NCI-H1930 (cell line): ENCODE data around the gene PLXNB1.
"Not testable (repeated sequence)": the region's sequence is repeated elsewhere in the genome, so short reads cannot be mapped to it uniquely, and the experiment has no call there.

Experiments used
- DNase-seq, 2 experiments: peaks; one replicate each; lab custom pipeline; 2025; lab: John Stamatoyannopoulos, UW

Gene PLXNB1, protein sequence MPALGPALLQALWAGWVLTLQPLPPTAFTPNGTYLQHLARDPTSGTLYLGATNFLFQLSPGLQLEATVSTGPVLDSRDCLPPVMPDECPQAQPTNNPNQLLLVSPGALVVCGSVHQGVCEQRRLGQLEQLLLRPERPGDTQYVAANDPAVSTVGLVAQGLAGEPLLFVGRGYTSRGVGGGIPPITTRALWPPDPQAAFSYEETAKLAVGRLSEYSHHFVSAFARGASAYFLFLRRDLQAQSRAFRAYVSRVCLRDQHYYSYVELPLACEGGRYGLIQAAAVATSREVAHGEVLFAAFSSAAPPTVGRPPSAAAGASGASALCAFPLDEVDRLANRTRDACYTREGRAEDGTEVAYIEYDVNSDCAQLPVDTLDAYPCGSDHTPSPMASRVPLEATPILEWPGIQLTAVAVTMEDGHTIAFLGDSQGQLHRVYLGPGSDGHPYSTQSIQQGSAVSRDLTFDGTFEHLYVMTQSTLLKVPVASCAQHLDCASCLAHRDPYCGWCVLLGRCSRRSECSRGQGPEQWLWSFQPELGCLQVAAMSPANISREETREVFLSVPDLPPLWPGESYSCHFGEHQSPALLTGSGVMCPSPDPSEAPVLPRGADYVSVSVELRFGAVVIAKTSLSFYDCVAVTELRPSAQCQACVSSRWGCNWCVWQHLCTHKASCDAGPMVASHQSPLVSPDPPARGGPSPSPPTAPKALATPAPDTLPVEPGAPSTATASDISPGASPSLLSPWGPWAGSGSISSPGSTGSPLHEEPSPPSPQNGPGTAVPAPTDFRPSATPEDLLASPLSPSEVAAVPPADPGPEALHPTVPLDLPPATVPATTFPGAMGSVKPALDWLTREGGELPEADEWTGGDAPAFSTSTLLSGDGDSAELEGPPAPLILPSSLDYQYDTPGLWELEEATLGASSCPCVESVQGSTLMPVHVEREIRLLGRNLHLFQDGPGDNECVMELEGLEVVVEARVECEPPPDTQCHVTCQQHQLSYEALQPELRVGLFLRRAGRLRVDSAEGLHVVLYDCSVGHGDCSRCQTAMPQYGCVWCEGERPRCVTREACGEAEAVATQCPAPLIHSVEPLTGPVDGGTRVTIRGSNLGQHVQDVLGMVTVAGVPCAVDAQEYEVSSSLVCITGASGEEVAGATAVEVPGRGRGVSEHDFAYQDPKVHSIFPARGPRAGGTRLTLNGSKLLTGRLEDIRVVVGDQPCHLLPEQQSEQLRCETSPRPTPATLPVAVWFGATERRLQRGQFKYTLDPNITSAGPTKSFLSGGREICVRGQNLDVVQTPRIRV (N-terminal part only)

DNA sequence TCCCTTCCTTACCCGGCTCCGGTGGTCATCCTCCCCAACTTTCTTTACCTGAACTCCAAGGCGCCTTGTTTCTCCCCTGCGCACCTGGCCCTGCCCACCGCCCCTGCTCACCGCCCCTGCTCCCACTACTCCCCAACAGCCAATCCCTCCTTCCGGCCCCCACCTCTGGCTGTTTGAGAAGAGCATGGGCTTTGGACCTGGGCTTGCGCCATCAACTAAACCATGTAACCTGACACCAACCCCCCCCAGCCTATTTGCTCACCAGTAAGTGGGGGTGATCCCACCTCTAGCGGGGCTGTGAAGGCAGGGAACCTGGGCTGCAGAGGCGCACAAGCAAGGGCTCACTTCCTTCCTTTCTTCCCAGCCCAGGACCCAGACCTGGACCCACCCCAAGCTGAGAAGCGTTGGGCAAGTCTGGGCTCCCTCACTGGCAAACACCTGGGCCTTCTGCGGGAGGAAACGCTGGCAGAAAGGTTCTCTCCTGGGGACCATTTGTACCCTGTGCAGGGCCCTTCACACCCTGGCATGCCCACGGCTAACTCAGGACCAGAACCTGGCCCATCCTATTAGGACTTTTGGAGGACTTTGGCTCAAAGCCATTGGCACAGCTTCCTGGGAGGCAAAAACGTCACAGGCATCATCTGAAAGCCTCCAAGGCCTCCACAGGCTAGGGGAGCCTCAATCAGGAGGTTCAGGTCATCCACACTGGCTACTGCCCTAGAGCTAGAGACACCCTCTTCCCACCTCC is at the start of gene PLXNB1:
Gene PLXNB1, minus strand, starts transcription at position 127 of the 748 bp plus-strand sequence. CDS start 5,475 bp downstream, outside the sequence.
- DNase-seq: peak; percentile 50 to 52

DNA sequence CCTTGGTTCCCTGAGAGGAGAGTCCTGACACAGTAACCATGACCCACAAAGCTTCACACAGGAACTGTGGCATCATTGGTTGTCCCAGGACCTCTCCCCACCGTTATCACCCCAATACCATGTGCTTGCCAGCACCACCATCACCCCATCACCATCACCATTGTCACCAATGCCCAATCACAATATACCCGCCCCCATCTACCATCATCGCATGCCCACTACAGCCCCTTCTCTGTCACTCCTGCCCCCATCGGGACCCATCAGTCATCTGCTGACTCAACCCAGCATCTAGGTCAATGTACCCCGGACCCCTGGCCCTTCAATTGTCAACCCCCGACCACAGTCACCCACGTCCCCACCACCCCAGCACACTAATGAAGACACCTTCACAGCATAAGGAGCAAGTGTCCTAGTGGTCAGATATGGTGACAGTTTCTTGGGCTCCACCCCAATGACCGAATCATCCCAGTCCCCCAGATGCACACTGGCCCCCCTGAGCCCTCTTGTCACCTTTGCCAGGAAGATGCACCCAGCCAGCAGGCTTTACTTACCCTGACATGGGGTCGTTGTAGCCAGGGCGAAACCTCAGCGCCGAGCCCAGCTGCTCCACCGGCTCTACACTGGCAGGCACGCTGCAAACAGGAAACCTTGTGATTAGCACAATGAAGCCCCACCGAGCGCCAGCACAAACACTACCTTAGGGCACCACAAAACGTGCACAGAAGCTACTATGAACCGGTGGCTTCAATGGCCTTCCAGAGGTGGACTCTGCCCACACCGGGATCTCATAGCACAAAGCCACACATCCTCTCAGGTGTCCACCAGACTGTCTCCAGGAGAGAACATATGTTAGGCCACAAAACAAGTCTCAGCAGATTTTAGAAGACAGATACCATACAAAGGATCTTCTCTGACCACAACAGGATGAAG is 49.0 kb upstream of the PLXNB1 start:
- no peak for DNase-seq

- no peak for DNase-seq
These were observed 48.2 kb upstream of the PLXNB1 start for GRCh38 chr3:48477959-48478520.

GRCh38 chr3:48476426-48477053 is 46.7 kb upstream of the PLXNB1 start:
- no peak for DNase-seq

DNA sequence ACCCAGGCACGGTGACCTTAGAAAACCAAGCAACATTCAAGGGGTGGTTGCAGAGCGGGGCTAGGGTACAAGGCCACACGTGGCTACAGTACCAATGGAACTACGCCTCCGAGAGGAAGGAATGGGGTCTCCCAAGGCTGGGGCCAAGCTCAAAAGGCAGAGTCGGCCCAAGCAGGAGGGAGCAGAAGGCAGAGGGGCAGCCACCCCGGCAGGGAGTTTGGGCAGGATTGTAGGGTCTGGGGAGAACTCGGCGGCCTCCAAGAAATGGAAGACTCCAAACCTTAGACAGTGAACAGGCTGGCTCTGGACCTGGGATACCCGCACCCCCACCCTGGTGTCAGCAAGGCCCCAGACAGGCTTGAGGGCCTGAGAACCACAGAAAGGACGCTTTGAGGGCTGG is 45.3 kb upstream of the PLXNB1 start:
- DNase-seq: no peak

DNA sequence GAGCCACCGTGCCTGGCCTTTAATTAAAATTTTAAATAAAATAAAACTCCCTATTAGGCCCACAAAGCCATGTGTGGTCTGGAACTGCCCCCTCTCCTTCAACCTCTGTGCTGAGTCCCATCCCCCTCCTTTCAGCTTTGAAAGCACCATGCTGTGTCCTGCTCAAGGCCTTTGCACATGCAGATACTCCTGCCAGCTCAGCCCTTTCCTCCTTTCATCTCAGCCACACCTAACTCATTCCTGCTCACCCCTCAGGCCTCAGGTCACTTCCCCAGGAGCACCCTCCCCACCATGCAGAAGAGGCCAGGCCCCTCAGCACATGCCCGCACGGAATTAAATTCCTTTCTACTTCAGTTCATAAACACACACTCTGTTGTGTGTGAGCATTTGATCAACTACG is 44.7 kb upstream of the PLXNB1 start:
- no peak for DNase-seq

DNA sequence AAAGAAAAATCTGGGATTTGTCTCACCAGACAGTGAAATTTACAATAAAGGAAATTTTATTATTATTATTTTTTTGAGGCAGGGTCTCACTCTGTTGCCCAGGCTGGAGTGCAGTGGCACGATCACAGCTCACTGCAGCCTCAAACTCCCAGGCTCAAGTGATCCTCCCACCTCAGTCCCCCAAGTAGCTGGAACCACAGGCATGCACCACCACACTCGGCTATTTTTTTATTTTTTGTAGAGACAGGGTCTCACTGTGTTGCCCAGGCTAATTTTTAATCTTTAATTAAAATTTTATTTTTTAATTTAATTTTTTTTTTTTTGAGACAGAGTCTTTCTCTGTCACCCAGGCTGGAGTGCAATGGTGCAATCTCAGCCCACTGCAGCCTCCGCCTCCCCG is 44.1 kb upstream of the PLXNB1 start:
- DNase-seq: not testable (repeated sequence)

DNA sequence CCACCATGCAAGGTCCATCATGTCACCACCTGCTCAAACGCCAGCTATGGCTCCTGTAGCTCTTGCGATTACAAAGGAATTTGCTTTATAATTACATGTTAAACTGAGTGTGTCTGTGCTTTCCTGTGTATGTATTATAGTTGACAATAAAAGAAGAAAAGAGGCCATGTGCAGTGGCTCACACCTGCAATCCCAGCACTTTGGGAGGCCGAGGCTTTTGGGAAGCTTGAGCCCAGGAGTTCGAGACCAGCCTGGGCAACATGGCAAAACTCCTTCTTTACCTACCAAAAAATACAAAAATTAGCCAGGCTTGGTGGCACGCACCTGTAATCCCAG is 43.7 kb upstream of the PLXNB1 start:
- DNase-seq: no peak

- DNase-seq: peak; percentile 16 to 46
These were observed 43.2 kb upstream of the PLXNB1 start for GRCh38 chr3:48472923-48473616.

DNA sequence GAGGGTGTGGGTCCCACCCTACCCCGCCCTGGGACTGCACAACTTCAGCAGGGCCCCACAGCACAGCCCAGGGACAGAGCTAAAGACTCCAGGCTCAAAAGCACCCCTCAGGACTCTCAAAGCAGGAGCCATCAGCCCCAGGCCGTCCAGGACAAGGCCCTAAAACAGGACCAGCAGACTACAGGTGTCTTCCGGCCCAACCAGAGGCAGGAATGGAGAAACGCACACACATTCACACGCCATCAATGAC is 42.7 kb upstream of the PLXNB1 start:
- DNase-seq: no peak

DNA sequence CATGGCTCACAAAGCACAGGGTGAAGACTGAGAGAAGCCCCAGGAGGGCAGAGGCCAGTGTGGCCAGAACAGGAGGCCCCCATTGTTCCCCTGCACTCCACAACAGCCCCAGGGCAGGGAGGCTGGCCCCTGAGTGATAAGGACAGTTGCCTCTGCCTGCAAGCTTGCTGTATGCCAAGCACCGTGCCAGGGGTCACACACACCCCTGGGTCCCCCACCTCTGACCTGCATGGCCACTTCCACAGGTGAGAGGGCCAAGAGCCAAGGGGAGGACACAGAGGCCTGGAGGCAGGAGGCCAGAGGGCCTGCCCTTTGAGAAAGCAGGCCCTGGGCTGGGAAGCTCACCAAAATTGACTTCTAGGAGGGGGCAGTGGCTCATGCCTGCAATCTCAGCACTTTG is 40.4 kb upstream of the PLXNB1 start:
- DNase-seq: no peak

DNA sequence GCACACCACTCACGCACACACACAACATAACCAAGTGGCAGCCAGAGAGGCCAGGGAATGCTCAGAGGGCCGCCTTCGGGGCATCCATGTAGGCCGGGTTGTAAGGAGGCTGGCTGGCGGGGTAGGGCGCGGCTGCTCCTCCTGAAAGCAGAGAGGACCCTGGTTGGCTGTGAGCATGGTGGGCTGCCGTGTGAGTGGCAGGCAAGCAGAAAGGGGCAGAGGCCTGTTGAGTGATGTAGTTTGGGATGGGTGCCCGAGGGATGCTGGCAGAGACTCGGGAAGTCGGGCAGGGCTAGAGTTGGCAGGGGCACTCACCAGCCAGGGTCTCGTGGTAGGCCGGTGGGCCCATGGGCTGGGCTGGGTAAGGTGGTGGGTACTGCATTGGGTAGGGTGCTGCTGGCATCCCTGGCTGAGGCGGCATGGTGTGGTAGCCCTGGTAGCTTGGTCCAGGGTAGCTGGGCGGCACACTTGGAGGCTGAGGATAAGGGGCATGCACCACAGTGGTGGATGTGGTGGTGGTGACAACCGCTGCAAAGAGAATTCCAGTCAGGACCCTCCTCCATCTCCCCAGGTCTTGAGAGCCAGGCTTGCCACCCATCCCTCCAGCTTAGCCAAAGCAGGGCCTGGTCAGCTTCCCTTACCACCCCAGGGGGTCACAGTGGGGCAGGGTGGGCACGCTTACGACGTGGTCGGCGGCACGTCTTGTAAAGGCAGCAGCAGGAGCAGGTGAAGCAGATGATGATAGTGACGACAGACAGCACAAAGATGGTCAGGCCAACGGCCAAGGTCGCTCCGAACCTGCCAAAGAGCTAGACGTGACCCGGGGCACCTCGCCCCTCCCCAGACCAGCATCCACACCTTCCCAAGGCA is 39.4 kb upstream of the PLXNB1 start:
- no peak for DNase-seq

GRCh38 chr3:48468329-48468731 is 38.4 kb upstream of the PLXNB1 start:
- DNase-seq: no peak

- no peak for DNase-seq
These were observed 37.8 kb upstream of the PLXNB1 start for GRCh38 chr3:48467473-48468267.

GRCh38 chr3:48467110-48467454 is 37.2 kb upstream of the PLXNB1 start:
- DNase-seq: no peak

- no peak for DNase-seq
These were observed 36.7 kb upstream of the PLXNB1 start for GRCh38 chr3:48466386-48467109.
